ENCODE results near the gene LRATD1. TPM values are rescaled to one million over a fixed set of nuclear protein-coding genes. Genes with fewer than 3 reads are reported as not detected.

LRATD1 gene
- total RNA-seq, 4 donors from 2014 or later: 41.8 to 56.7 (median 49.9) TPM

DNA sequence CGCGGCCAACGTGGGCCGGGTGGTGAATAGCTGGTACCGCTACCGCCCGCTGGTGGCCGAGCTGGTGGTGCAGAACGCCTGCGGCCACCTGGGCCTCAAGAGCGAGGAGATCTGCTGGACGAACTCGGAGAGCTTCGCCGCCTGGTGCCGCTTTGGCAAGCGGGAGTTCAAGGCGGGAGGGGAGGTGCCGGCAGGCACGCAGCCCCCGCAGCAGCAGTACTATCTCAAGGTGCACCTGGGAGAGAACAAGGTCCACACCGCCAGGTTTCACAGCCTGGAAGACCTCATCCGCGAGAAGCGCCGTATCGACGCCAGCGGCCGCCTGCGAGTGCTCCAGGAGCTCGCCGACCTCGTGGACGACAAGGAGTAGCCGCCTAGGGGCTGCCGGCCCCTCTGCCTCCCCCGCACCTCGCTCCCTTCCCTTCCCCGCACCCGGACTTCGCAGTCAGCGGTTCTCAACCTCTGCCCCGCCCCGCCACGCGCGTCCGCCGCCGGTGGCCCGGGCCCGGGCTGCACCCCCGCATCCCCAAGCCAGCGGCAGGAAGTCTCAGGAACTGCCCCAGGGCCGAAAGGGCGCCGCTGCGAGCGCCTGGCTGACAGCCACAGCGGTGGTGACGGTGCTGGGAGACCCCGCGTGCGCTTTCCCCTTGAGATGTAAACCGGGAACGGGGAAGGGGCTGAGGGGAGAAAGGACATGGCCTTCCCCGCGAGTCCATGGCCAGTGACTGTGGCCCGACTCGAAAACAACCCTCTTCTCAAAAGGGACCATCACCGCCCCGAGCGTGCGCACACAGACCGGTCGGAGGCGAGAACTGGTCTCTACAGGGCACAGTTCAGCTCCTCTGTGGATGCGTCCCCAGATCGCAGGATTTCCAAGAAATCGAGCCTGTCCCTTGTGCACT lies 2.2 kb downstream of the LRATD1 start:
- H3K4me1 ChIP-seq: peaks cover 6 to 61% (median 17%) of the 10 kb centered on the region in 3 donors
- intact Hi-C loops (cut with DNase I): no loop called here
- no peak for DNase-seq
- no peaks in the 10 kb centered on the region for H3K9me3 ChIP-seq
- peaks cover 0 to 47% (median 0%) of the 10 kb centered on the region in 4 donors for H3K27me3 ChIP-seq
- WGBS, 2 donors: 0 to 40% methylated on average over 1 to 22 of the region's 81 CpGs
- H3K27ac ChIP-seq: peak overlapping the region; percentile 82 to 89 (median 87)
- no peaks in the 10 kb centered on the region for H3K36me3 ChIP-seq
- peak overlapping the region; percentile 49 to 74 (median 62) for H3K4me3 ChIP-seq
- no peak for TF ChIP-seq POLR2A (IDR thresholded peaks at IDR 0.05)
- TF ChIP-seq, protein P1, sequence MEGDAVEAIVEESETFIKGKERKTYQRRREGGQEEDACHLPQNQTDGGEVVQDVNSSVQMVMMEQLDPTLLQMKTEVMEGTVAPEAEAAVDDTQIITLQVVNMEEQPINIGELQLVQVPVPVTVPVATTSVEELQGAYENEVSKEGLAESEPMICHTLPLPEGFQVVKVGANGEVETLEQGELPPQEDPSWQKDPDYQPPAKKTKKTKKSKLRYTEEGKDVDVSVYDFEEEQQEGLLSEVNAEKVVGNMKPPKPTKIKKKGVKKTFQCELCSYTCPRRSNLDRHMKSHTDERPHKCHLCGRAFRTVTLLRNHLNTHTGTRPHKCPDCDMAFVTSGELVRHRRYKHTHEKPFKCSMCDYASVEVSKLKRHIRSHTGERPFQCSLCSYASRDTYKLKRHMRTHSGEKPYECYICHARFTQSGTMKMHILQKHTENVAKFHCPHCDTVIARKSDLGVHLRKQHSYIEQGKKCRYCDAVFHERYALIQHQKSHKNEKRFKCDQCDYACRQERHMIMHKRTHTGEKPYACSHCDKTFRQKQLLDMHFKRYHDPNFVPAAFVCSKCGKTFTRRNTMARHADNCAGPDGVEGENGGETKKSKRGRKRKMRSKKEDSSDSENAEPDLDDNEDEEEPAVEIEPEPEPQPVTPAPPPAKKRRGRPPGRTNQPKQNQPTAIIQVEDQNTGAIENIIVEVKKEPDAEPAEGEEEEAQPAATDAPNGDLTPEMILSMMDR (IDR thresholded peaks at IDR 0.05): peak in 5 of 6 experiments; percentile 58 to 89 (median 77)

DNA sequence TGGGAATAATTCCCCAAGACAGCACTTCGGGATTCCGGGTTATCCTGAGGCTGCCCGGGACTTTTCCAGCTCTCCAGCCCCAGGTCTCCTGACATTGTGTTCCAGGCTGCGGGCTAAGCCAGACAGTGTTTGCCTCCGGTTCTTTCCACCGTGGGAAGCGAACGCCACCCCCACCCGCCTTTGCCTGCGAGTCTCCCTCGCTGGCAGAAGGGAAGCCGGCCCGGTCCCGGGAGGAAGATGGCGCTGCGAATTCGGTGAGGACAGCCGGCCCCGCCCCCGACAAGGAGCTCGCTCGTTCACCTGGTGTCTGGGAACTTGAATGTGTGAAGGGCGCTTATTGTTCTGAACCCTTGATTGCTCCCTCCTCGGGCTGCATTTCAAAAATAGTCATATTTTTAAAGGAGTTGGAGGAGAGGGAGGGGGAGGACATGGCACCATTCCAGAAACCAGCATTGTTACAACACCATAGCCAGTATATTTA lies 2.9 kb downstream of the LRATD1 start:
- Histone ChIP-seq H3K9me3 (no peaks in the 10 kb centered on the region), H3K27ac (peak overlapping the region; percentile 82 to 89 (median 87)), H3K4me1 (peaks cover 6 to 61% (median 17%) of the 10 kb centered on the region in 3 donors), H3K36me3 (no peaks in the 10 kb centered on the region), H3K27me3 (peaks cover 0 to 47% (median 0%) of the 10 kb centered on the region in 4 donors), H3K4me3 (peak overlapping the region; percentile 49 to 74 (median 62))
- no peak for DNase-seq
- TF ChIP-seq, protein P1 (IDR thresholded peaks at IDR 0.05): peak in 3 of 6 experiments; percentile 2 to 29 (median 10)
- TF ChIP-seq POLR2A (IDR thresholded peaks at IDR 0.05): no peak
- WGBS, 2 donors: 0 to 1% methylated on average over 3 to 8 of the region's 24 CpGs
- intact Hi-C loops (cut with DNase I): no loop called here

DNA sequence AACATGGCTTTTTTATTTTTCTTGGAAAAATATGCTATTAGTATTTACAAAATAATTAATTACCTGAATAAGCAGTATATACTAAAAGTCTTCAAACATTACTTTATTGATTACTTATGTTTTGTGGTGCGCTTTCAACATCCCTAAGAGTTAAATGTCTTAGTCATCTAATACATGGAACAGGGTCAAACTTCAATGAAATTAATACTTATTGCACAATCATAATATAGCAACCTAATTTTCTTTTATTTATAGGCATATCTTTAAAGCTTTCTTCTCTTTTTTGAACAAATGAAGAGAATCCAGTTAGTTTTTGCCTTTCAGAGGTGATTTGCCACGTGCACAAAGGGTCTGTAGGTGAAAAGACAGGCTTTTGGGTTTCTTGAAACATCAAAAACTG lies 6.0 kb downstream of the LRATD1 start:
- H3K9me3 ChIP-seq: no peaks in the 10 kb centered on the region
- peaks cover 6 to 40% (median 13%) of the 10 kb centered on the region in 3 donors for H3K4me1 ChIP-seq
- peaks cover 0 to 21% (median 0%) of the 10 kb centered on the region in 4 donors for H3K27me3 ChIP-seq
- no peak for TF ChIP-seq POLR2A (IDR thresholded peaks at IDR 0.05)
- TF ChIP-seq, protein P1 (IDR thresholded peaks at IDR 0.05): no peak
- intact Hi-C loops (cut with DNase I): no loop called here
- H3K27ac ChIP-seq: no peak overlapping the region
- no peak overlapping the region for H3K4me3 ChIP-seq
- H3K36me3 ChIP-seq: peaks cover 0 to 5% (median 0%) of the 10 kb centered on the region in 3 donors
- no peak for DNase-seq
- WGBS, 2 donors: 84 to 87% methylated on average over 2 of the region's 2 CpGs

DNA sequence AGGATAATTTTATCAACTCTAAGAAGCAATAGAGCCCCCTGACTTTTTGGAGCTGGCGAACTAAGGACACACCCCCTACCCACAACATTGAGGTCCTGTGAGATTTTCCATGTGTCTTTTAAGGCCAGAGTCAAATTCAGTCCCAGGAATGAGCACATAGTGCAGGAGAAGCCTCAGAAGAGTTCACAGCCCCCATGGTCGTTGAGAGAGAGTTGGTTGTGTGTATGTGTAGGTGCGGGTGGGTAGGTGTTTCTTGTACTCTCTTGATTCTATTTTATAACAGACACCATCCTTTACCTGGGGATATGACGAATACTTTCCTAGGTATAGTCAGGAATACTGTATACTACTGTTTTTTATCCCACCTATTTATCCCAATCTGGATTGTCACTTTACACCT lies 8.6 kb downstream of the LRATD1 start:
- WGBS, 2 donors: 75 to 77% methylated on average over 4 of the region's 4 CpGs
- Histone ChIP-seq H3K36me3 (peaks cover 0 to 6% (median 0%) of the 10 kb centered on the region in 3 donors), H3K9me3 (no peaks in the 10 kb centered on the region), H3K27me3 (no peaks in the 10 kb centered on the region), H3K4me1 (peaks cover 0 to 14% (median 6%) of the 10 kb centered on the region in 3 donors), H3K27ac (no peak overlapping the region), H3K4me3 (no peak overlapping the region)
- DNase-seq: no peak
- no peak for TF ChIP-seq POLR2A (IDR thresholded peaks at IDR 0.05)
- TF ChIP-seq, protein P1 (IDR thresholded peaks at IDR 0.05): no peak
- intact Hi-C loops (cut with DNase I): no loop called here

DNA sequence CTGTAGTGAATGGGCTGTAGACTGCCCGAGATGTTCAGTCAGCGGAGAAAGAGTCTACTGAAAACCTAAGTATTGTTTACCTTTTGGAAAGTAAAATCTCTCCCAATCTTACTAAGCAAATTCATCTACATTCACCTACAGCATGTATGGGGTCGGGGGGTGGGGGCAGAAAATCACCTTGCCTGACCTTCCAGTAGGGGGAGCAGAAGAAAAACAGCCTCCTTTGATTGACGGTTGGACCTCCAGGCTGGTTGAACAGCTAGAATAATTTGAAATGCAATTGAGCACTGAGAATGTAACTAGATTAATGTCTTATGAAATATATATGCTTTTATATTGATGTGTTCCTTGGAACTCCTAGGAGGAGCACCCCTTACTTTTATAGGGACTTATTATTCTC lies 10.0 kb downstream of the LRATD1 start:
- peaks cover 0 to 2% (median 0%) of the 10 kb centered on the region in 3 donors for H3K4me1 ChIP-seq
- no peak for DNase-seq
- no peaks in the 10 kb centered on the region for H3K9me3 ChIP-seq
- H3K36me3 ChIP-seq: peaks cover 0 to 6% (median 0%) of the 10 kb centered on the region in 3 donors
- H3K27me3 ChIP-seq: no peaks in the 10 kb centered on the region
- no peak overlapping the region for H3K4me3 ChIP-seq
- TF ChIP-seq, protein P1 (IDR thresholded peaks at IDR 0.05): no peak
- TF ChIP-seq POLR2A (IDR thresholded peaks at IDR 0.05): no peak
- H3K27ac ChIP-seq: no peak overlapping the region
- 73 to 86% methylated on average over 4 of the region's 4 CpGs for WGBS, 2 donors
- intact Hi-C loops (cut with DNase I): no loop called here

Data from esophagus squamous epithelium (tissue), 5 donors.